Measurements from ENCODE around the gene TANC1. TPM values are rescaled to one million over a fixed set of nuclear protein-coding genes. Genes with fewer than 3 reads are reported as not detected.

TANC1 gene
- total and polyA plus RNA-seq, 2 donors (not counting 3 experiments of a cell fraction or from before 2014, with no cell fraction given): 58.9 to 99.4 TPM

- H2AFZ ChIP-seq (ENCODE audit: low read depth, low read length): no peak overlapping the region
- no peak for FAIRE-seq
- intact Hi-C loops (cut with micrococcal nuclease): loop anchor here (1.0 to 5.0 kb wide), 2 partner anchors 33 to 576 kb away; partner anchors contain the start of gene MARCHF7
Observed at GRCh38 chr2:159136391-159136790, 168.0 kb downstream of the TANC1 start.

More at GRCh38 chr2:159136391-159136790, 168.0 kb downstream of the TANC1 start:
- H3K9me3 ChIP-seq (replicated peaks; ENCODE audit: control insufficient read depth, insufficient read depth, low read length): no peaks in the 10 kb centered on the region
- H3K27ac ChIP-seq (ENCODE audit: insufficient read depth, low read depth, low read length): peak overlapping the region; percentile 98
- H3K27me3 ChIP-seq (ENCODE audit: control insufficient read depth in 2 of 2, insufficient read depth in 2 of 2, low read length in 2 of 2): no peaks in the 10 kb centered on the region
- peaks cover 34% of the 10 kb centered on the region for H3K79me2 ChIP-seq (ENCODE audit: control insufficient read depth, insufficient read depth, low read length)
- no TSS peak for BruUV-seq (replicated peaks)
- peaks cover 0 to 2% of the 10 kb centered on the region in 2 experiments for H3K36me3 ChIP-seq (ENCODE audit: control insufficient read depth in 2 of 2, extremely low read depth in 1 of 2, insufficient read depth in 2 of 2, low read length in 2 of 2)
- POLR2A ChIA-PET: interaction anchor here (0.6 to 1.1 kb wide), 2 partner anchors 12 to 14 kb away, joined by 4 read pairs; no protein-coding TSS in a partner anchor
- dilution Hi-C loops (cut with MboI; ENCODE audit: extremely low pct_ligation_motif_present, low sequenced_read_pairs): no loop called here
- TF ChIP-seq, protein P1, sequence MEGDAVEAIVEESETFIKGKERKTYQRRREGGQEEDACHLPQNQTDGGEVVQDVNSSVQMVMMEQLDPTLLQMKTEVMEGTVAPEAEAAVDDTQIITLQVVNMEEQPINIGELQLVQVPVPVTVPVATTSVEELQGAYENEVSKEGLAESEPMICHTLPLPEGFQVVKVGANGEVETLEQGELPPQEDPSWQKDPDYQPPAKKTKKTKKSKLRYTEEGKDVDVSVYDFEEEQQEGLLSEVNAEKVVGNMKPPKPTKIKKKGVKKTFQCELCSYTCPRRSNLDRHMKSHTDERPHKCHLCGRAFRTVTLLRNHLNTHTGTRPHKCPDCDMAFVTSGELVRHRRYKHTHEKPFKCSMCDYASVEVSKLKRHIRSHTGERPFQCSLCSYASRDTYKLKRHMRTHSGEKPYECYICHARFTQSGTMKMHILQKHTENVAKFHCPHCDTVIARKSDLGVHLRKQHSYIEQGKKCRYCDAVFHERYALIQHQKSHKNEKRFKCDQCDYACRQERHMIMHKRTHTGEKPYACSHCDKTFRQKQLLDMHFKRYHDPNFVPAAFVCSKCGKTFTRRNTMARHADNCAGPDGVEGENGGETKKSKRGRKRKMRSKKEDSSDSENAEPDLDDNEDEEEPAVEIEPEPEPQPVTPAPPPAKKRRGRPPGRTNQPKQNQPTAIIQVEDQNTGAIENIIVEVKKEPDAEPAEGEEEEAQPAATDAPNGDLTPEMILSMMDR (IDR thresholded peaks at IDR 0.05; ENCODE audit: extremely low read depth in 1 of 2, insufficient read depth in 1 of 2, low read depth in 1 of 2, low read length in 2 of 2): no peak
- TF ChIP-seq MAX (IDR thresholded peaks at IDR 0.05; ENCODE audit: insufficient read depth, insufficient read length) (no peak), FOS (IDR thresholded peaks at IDR 0.05; ENCODE audit: borderline replicate concordance, insufficient read depth, low read length) (no peak), MYC (IDR thresholded peaks at IDR 0.05; ENCODE audit: low read depth, low read length) (no peak), POLR2AphosphoS5 (IDR thresholded peaks at IDR 0.05; ENCODE audit: insufficient read depth, low read depth, low read length) (no peak), GATA2 (IDR thresholded peaks at IDR 0.05; ENCODE audit: insufficient read depth, insufficient read length, low read depth, low read length) (no peak), POLR2A (IDR thresholded peaks at IDR 0.05; ENCODE audit: low read depth, low read length) (no peak)
- no peak for DNase-seq (ENCODE audit: low read depth, low spot score)
- peak overlapping the region; percentile 97 for H3K9ac ChIP-seq (replicated peaks; ENCODE audit: extremely low read depth, insufficient read depth, low read length)
- H4K20me1 ChIP-seq (replicated peaks; ENCODE audit: control insufficient read depth, extremely low read depth, insufficient read depth, low read length): no peaks in the 10 kb centered on the region
- no peak overlapping the region for H3K4me3 ChIP-seq (replicated peaks in 1 of 3; ENCODE audit: insufficient read depth in 1 of 3, low read depth in 1 of 3, low read length in 3 of 3)
- H3K4me2 ChIP-seq (ENCODE audit: insufficient read depth, low read length): peak overlapping the region; percentile 77
- CTCF ChIA-PET: interaction anchor here (0.7 to 7.2 kb wide), 6 partner anchors 12 to 43 kb away, joined by 3 to 65 read pairs (median 4); no protein-coding TSS in a partner anchor
- peaks cover 92% of the 10 kb centered on the region for H3K4me1 ChIP-seq (ENCODE audit: control insufficient read depth, extremely low read depth, insufficient read depth, low read length)
- H3K9me1 ChIP-seq (replicated peaks; ENCODE audit: control insufficient read depth, extremely low read depth, insufficient read depth, low read length): no peaks in the 10 kb centered on the region
